Activated B cell treated with CpG ODN at 0.5 μM for 24 hours (primary cell): ENCODE measurements around the gene CREG1. TPM values are rescaled to one million over a fixed set of nuclear protein-coding genes. Genes with fewer than 3 reads are reported as not detected.

Experiments
- ATAC-seq: fragments of 200-7000 bp; cut with Tn5 transposase; one replicate; pipeline ENCODE4 v1.10.0; 2021; ENCODE audit warnings: low read depth, mild to moderate bottlenecking, moderate library complexity
- CTCF ChIA-PET: fragments of 350-600 bp; sonication (Branson Sonifier 250); formaldehyde crosslinking; loops from one replicate; lab custom pipeline; 2021; ENCODE audit warnings: antibody characterized with exemption; lab: Charles Lee
- POLR2A ChIA-PET: fragments of 350-600 bp; sonication (Branson Sonifier 250); formaldehyde crosslinking; loops from one replicate; lab custom pipeline; 2021; ENCODE audit warnings: antibody characterized with exemption; lab: Charles Lee
- DNase-seq: peaks from one replicate; pipeline ENCODE4 v3.0.0; 2022
- H3K27ac Mint-ChIP-seq: one replicate; pipeline ENCODE4 v1.8.0; 2020; ENCODE audit warnings: mixed read lengths
- H3K27me3 Mint-ChIP-seq: one replicate; pipeline ENCODE4 v1.8.0; 2021; ENCODE audit warnings: mixed read lengths
- H3K36me3 Mint-ChIP-seq: one replicate; pipeline ENCODE4 v1.8.0; 2021; ENCODE audit warnings: low read depth, mixed read lengths
- H3K4me1 Mint-ChIP-seq: one replicate; pipeline ENCODE4 v1.8.0; 2021; ENCODE audit warnings: mixed read lengths
- H3K4me3 Mint-ChIP-seq: one replicate; pipeline ENCODE4 v1.8.0; 2020; ENCODE audit warnings: mild to moderate bottlenecking, mixed read lengths
- H3K9me3 Mint-ChIP-seq: one replicate; pipeline ENCODE4 v1.8.0; 2020; ENCODE audit warnings: mixed read lengths
- intact Hi-C: fragments of 100-400 bp; cut with micrococcal nuclease; formaldehyde crosslinking; loops from one replicate; pipeline ENCODE4 v1.15.1; 2024
- total RNA-seq: library from RNA; stranded (reverse); gene quantifications from 2 replicates; pipeline ENCODE4 v1.2.3, GENCODE V29; 2022
- TF ChIP-seq, protein P1 (sequence below): fragments of 200-600 bp; IDR thresholded peaks from one replicate; pipeline ENCODE4 v1.8.0; 2022; ENCODE audit warnings: antibody characterized with exemption, mild to moderate bottlenecking

The CREG1 gene
- total RNA-seq, 1 donor from 2014 or later = 3.1 TPM

DNA sequence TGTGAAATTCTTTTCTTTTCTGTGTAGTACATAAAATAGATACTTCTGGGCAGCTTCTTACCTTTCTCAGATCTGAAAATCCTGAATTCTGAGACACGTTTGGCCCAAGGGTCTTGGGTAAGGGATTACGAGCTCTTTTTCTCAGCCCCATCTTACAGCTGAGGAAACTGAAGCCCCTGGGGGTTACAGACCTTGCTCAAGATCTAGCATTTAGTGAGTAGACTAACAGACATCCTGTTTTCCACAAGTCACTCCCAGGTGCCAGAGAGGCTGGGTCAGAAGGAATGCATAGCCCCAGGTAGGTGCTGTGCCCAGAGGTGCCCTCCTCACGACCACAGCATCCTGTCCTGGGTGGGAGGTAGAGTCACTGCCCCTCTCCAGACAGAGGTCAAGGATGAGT is 13.2 kb upstream of the CREG1 start:
- TF ChIP-seq, protein P1, sequence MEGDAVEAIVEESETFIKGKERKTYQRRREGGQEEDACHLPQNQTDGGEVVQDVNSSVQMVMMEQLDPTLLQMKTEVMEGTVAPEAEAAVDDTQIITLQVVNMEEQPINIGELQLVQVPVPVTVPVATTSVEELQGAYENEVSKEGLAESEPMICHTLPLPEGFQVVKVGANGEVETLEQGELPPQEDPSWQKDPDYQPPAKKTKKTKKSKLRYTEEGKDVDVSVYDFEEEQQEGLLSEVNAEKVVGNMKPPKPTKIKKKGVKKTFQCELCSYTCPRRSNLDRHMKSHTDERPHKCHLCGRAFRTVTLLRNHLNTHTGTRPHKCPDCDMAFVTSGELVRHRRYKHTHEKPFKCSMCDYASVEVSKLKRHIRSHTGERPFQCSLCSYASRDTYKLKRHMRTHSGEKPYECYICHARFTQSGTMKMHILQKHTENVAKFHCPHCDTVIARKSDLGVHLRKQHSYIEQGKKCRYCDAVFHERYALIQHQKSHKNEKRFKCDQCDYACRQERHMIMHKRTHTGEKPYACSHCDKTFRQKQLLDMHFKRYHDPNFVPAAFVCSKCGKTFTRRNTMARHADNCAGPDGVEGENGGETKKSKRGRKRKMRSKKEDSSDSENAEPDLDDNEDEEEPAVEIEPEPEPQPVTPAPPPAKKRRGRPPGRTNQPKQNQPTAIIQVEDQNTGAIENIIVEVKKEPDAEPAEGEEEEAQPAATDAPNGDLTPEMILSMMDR = no peak
- peaks cover 2% of the 10 kb centered on the region for H3K9me3 Mint-ChIP-seq
- ChIA-PET CTCF (interaction anchor here (2.4 kb wide), 1 partner anchor 10 kb away, joined by 10 read pairs; no protein-coding TSS in a partner anchor), POLR2A (no interaction called here)
- ATAC-seq = no peak
- peaks cover 4% of the 10 kb centered on the region for H3K27me3 Mint-ChIP-seq
- intact Hi-C loops = no loop called here
- H3K36me3 Mint-ChIP-seq = no peaks in the 10 kb centered on the region
- H3K27ac Mint-ChIP-seq = no peak overlapping the region
- no peak overlapping the region for H3K4me3 Mint-ChIP-seq
- peaks cover 15% of the 10 kb centered on the region for H3K4me1 Mint-ChIP-seq
- DNase-seq = no peak

DNA sequence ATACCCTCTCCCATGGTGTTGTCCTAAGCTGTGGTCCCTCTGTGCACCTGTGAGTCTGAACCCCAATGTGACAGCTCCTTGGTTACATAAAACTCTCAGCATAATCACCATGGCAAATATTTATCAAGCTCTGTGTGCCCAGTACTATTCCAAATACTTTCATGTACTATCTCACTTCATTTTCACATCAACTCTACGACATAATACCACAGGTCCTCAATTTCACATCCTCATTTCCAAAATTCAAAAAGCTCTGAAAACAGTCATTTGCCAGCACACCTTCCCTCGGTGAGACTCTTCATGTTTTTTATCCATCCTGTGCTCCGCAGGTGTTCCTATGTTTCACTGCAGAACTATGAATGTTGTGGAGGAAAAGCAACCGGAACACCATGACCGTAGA is 12.4 kb upstream of the CREG1 start:
- H3K27ac Mint-ChIP-seq = no peak overlapping the region
- CTCF ChIA-PET = interaction anchor here (2.4 kb wide), 1 partner anchor 10 kb away, joined by 10 read pairs; no protein-coding TSS in a partner anchor
- peaks cover 15% of the 10 kb centered on the region for H3K4me1 Mint-ChIP-seq
- H3K9me3 Mint-ChIP-seq = peaks cover 2% of the 10 kb centered on the region
- intact Hi-C loops = no loop called here
- TF ChIP-seq, protein P1 = no peak
- ATAC-seq (peak; percentile 10), DNase-seq (no peak)
- no peak overlapping the region for H3K4me3 Mint-ChIP-seq
- H3K36me3 Mint-ChIP-seq = no peaks in the 10 kb centered on the region
- no peaks in the 10 kb centered on the region for H3K27me3 Mint-ChIP-seq
- POLR2A ChIA-PET = no interaction called here

DNA sequence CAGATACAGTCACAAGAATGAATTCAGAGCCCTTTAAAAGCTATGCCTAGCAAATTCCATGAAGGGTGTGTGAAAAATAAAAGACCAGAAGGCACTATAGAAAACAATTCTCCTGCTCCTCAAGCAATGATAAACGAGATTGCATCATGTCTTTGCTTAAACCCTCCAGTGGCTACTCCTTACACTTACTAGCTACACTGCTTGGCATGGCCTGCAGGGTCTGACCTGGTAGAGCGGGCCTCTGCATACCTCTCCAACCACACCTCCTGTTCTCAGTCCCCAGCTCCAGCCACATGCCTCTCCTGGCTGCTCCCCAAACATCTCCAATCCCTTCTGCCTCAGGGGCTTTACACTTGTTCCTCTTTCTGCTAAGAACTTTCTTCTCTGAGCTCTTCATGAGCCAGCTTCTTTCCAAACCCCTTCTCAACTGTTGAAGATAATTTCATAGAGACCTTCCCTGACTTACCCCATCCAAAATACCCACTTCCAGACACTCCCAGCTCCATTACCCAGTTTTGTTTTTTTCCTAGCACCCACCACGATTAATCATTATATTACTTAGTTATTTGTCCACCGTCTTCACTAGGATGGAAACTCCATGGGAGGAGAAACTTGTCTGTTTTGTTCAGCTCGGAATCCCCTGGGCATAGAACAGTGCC is 11.2 kb upstream of the CREG1 start:
- Mint-ChIP-seq H3K4me1 (peaks cover 15% of the 10 kb centered on the region), H3K9me3 (no peaks in the 10 kb centered on the region), H3K27ac (no peak overlapping the region), H3K4me3 (no peak overlapping the region), H3K27me3 (no peaks in the 10 kb centered on the region), H3K36me3 (no peaks in the 10 kb centered on the region)
- ATAC-seq (no peak), DNase-seq (no peak)
- intact Hi-C loops = no loop called here
- POLR2A ChIA-PET = no interaction called here
- TF ChIP-seq, protein P1 = no peak
- CTCF ChIA-PET = interaction anchor here (1.3 to 2.4 kb wide), 3 partner anchors 8 to 36 kb away, joined by 3 to 10 read pairs (median 7); partner anchors contain the start of gene CREG1

DNA sequence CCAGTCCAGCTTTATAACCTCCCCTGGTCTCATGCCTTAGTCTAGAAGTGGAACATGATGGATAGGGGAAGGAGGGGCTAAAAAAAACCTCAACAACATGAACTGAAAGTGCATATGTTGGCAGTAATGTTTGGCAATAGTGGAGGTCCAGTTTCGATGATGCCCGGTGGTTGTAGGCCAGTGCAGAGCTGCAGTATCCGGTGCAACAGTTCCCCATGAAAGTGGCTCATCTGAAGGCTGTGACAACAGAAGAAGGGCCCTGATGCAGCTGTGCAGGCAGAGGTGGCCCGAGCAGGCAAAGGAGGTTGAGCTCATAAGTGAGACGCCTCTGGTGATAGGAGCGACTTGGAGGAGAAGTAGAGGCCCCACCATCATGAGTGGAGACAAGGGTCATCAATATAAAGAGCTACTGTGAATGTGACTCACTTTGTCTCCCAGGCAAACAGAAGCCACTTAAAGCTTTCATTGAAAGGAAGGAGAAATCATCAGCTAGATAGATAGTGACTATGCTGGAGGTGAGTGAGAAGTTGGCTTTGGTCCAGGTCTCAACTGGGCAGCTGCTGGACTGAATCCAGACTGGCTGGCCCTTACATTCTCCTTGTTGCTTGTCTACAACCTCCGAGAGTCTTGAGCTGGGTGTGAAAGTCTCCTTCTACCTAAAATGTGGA is 10.2 kb upstream of the CREG1 start:
- POLR2A ChIA-PET = interaction anchor here (1.2 kb wide), 1 partner anchor 125 kb away, joined by 4 read pairs; no protein-coding TSS in a partner anchor
- ATAC-seq = no peak

More for the DNA sequence above, 10.2 kb upstream of the CREG1 start:
- H3K4me1 Mint-ChIP-seq = peaks cover 15% of the 10 kb centered on the region
- DNase-seq = no peak
- H3K36me3 Mint-ChIP-seq = no peaks in the 10 kb centered on the region
- no peaks in the 10 kb centered on the region for H3K9me3 Mint-ChIP-seq
- H3K4me3 Mint-ChIP-seq = no peak overlapping the region
- CTCF ChIA-PET = interaction anchor here (1.0 to 1.9 kb wide), 3 partner anchors 8 to 37 kb away, joined by 3 to 7 read pairs (median 3); partner anchors contain the start of gene CREG1
- H3K27me3 Mint-ChIP-seq = no peaks in the 10 kb centered on the region
- TF ChIP-seq, protein P1 = no peak
- intact Hi-C loops = no loop called here
- no peak overlapping the region for H3K27ac Mint-ChIP-seq
